ENCODE measurements around the gene ZNF548.

The ZNF548 gene

GRCh38 chr19:57398868-57399267 lies 9.2 kb downstream of the ZNF548 start:
- DNase-seq (ENCODE audit: low read depth): no peak

DNA sequence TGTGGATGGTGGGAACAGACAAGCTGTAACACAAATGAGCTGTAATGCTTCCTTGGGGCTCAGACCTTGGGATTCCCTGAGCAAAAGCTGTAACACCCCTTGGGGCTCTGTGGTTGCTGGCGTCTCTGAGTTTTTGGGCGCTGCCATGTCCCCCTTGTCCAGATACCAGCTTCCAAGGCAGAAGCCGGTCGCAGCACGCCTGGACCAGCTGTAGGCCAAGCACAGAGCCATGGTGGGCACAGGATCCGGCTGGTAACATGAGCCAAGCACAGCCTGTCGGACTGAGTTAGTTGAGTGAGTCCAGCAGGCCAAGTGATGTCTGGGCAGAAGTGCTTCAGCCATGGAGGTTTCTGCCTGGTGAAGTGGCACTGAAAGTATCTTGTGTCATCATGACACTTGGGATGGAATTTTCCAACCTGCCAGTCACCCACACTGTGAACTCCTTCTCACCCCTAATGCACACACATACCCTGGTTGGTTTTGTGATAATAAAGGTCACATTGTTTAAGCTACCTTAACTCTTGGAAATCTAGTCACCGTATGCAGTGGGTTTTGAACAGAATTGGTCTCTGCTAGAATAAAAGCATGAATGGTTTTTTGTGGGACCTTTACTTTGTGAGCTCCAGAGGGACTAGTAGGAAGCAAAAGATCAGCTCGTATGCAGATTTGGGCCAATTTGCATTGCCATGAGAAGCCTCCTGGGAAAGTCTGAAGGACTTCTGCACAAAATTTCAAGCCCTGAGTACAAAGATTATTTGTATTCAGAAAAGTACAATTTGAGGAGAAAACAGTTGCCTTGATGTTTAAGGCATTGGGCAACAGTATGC lies 14.3 kb downstream of the ZNF548 start:
- DNase-seq (ENCODE audit: low read depth): no peak

DNA sequence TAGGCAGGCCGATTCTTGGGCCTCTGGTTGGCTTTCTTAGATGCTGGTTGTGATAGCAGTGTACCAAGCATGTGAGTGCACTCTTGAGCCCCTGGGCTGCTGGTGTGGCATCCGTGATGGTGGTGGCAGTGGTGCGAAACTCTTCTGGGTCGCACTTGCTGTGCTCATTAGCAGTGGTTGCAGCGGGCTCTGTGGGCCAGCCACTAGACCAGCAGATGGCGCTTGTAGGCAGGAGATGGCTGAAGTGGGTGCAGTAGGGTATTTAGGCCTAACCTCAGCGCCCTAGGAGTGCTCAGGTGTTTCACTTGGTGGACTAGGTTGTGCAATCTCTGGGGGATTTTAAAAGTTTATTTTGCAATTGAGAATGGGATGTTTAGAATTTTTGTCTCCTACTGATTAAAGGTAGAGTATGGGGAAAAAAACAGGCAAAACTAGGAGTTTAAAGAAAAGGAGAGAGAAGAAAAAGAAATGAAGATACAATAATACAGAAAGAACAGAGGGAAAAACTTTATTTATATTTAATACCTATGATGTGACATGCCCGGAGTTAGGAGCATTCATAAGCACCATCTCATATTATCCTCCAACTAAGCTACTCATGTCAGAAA lies 17.0 kb downstream of the ZNF548 start:
- peak; percentile 53 for DNase-seq (ENCODE audit: low read depth)

- DNase-seq (ENCODE audit: low read depth): peak; percentile 93
Observed at GRCh38 chr19:57410877-57411671, 21.4 kb downstream of the ZNF548 start, which contains the start of gene ZNF17. TSS of gene ZNF17 (plus strand) at chr19:57411161. CDS start at chr19:57413616, 2,455 bp downstream.

- no peak for DNase-seq (ENCODE audit: low read depth)
Observed at GRCh38 chr19:57419439-57419838, 29.8 kb downstream of the ZNF548 start.

DNA sequence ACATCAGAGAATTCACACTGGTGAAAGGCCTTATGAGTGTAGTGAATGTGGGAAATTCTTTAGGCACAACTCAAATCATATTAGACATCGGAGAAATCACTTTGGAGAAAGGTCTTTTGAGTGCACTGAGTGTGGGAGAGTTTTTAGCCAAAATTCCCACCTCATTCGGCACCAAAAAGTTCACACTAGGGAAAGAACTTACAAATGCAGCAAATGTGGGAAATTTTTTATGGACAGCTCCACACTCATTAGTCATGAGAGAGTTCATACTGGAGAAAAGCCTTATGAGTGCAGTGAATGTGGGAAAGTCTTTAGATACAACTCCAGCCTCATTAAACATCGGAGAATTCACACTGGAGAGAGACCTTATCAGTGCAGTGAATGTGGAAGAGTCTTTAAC lies 31.4 kb downstream of the ZNF548 start:
- DNase-seq (ENCODE audit: low read depth): no peak

DNA sequence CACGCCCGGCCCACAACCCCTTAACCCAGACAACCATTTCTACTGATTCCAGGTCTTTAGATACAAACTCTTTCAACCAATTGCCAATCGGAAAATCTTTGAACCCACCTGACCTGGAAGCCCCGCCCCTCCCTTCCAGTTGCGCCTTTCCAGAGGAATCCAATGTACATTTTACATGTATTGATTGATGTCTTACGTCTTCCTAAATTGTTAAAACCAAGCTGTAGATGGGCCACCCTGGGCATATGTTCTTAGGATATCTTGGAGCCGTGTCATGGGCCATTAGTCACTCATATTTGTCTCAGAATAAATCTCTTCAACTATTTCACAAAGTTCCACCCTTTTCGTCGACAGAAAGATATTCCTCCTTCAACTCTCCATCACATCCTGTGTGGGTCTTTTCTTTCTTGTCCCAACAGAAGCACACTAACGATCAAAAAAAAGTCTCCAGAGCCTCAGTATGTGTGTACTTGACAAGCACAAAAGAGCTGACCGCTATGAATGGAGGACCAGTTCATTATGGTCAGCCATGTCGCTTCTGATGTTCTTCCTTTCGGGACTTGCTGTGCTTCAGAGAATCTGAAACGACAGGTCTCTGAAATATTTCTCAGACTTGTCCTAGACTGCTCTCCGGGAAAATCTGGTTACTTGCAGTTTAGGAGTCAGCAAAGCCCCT lies 44.9 kb downstream of the ZNF548 start:
- DNase-seq (ENCODE audit: low read depth): no peak

DNA sequence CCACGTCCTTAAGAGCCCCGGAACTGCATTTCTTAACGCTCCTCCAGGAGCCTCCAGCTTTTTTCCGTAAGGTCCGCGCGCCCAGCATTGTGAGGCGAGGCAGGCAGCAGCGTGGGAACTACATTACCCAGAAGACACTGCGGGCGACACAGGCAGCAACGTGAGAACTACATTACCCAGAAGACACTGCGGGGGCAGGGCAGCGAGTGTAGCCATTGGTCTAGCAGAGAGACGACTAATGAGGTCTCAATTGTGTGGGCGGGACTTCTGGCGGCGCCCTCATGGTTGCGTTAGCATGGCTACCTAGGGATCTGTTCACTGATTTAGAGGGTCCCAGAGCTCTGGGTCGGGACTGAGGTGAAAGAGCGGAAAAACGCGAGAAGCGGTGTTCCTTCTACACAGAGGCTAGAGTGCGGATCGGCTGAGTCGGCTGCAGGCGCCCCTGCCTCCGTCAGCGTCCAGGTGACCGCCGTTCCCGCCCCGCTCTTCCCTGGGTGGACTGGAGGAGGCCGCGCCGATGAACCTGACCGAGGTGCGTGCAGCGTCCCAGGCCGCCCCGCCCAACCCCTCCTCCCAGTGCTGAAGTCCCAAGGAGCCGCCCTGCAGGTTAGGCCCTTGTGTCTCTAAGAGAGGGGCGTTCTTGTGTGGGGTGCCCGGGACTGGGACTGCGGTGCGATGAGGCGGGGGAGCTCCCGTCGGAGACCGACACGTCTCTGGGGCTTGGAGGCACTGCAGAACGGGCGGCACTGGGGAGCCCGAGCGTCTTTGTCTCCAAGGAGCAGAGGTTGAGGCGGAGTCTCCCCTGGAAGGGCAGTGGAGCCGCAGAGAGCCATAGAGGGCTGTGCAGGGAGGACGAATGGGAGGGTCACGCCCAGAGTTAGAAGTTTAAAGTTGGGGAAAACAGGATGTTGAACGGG lies 45.7 kb downstream of the ZNF548 start, which contains the start of gene ZNF749:
Gene ZNF749 (plus strand): TSS at position 264 of the 917 bp plus-strand sequence. CDS start 254 bp downstream, at position 518.
- DNase-seq (ENCODE audit: low read depth): peak; percentile 95

DNA sequence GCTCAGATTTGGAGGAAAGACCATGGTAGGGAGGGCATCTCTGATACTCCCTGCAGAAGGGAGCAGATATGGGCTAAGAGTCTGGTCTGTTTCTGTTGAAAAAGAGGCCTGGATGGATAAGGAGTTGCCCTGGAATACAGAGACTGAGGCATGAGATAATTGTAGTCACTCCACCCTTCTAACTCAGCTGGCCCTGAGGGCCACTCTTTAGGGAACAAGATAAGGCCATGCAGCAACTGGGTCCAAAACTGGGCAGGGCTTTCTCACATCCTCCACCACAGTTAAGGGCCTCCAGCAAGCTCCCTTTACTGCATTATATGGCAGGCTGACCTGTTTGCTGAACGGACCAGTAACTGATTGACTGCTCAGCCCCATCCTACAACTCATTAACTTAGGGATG lies 46.8 kb downstream of the ZNF548 start:
- no peak for DNase-seq (ENCODE audit: low read depth)

DNA sequence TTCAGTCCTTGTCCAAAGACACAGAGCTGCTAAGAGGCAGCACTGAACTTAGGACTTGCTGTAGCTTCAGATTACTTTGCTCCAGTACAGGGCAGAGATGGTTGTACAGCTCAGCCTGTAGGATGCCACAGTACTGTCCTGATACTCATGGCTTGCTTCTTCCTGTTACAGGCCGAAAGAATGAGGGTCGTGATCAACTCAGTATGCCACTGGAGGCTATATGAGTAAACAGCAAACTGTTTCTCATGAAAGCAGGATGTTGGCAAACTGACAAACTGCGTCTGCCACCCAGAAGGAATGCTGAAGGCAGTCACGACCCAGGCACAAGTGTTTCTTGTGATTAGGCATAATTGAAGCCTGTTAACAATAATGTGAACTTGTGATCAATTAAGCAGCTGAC lies 48.3 kb downstream of the ZNF548 start:
- DNase-seq (ENCODE audit: low read depth): no peak

DNA sequence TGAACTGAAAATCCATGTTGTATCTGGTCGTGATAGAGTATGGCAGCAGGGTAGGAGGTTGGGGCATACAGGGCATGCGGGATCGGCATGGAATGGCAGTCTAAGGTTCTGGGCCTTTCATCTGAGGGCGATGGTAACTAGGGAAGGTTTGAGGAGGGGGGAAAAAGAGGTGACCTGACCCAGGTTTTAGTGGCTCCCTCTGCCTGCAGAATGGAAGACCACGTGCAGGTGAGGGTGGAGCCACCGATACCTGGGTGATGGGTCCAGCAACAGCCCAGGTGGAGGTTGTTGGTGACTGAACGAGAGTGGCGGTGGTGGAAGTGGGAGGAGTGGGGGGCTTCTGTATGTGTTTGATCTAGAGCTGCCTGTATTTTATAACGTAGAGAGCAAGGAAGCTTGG lies 49.3 kb downstream of the ZNF548 start:
- no peak for DNase-seq (ENCODE audit: low read depth)

DNA sequence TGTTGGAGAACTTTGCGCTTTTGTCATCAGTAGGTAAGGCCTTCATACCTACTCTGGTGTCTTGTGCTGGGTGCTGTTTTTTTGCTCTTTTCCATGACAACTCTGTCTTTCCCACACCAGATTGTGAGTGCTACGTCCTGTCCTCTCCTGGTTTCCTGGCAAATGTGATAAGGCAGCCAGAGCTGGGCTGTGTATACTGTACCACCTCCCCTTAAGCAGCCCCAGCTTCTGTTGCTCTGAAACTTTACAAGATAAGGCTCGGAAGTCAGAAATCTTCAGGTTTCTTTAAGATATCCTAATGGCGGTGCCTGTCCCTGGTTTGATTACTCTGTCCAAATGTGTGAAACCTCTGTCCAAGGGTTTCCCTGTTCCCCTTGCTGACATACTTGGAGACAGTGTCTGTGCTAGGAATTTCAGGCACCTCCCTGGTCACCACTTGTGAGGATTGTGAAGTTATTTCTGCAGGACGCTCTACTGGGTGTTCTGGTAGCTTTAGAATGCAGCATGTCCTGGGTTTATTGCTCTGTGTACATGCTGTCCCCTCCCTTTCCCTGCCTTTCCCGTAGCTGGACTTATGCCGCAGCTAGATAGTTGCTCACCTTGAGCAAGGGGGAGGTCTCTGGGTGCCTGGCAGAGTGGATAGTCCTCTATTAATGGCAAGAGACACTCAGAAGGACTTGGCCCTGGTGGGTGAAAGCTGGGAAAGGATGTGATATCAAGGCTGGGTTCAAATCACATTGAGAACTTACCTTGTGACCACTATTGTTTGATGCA lies 52.5 kb downstream of the ZNF548 start:
- no peak for DNase-seq (ENCODE audit: low read depth)

GRCh38 chr19:57443121-57443696 lies 53.6 kb downstream of the ZNF548 start:
- DNase-seq (ENCODE audit: low read depth): no peak

- no peak for DNase-seq (ENCODE audit: low read depth)
Observed at GRCh38 chr19:57452307-57452706, 62.7 kb downstream of the ZNF548 start.

All from amniotic epithelial cell (primary cell).